Keratinocyte (primary cell): ENCODE measurements around the gene GBP2.

Experiments used
- CTCF ChIP-seq, 3 experiments: IDR thresholded peaks in 1 of 3; conservative IDR thresholded peaks in 1 of 3; optimal IDR thresholded peaks in 1 of 3; 2 replicates in 2 of 3; 3 replicates in 1 of 3; pipeline versions ENCODE3 to v1.5.1; 2011; ENCODE audit warnings: low read length in 3 of 3, mild to moderate bottlenecking in 3 of 3, moderate library complexity in 2 of 3, control low read depth in 1 of 3, inconsistent platforms in 1 of 3; ENCODE audit not compliant: insufficient read depth in 2 of 3; ENCODE audit errors: extremely low read depth in 1 of 3
- EZH2 ChIP-seq: IDR thresholded peaks from one replicate; pipeline ENCODE4 v1.6.1; 2012; ENCODE audit warnings: inconsistent platforms, mild to moderate bottlenecking, low read length, moderate library complexity

GRCh38 chr1:89069951-89070350, 56.0 kb downstream of the GBP2 start:
- TF ChIP-seq CTCF (optimal IDR thresholded peaks at IDR 0.05 in 1 of 3, IDR thresholded peaks at IDR 0.05 in 1 of 3, conservative IDR thresholded peaks at IDR 0.05 in 1 of 3; ENCODE audit: extremely low read depth in 1 of 3, insufficient read depth in 2 of 3, low read length in 3 of 3) (no peak), EZH2 (no peak)
